GM12872 (cell line): Measurements from ENCODE around the gene SLC25A21.

ENCODE experiments used
- TF ChIP-seq, protein P1 (sequence below): IDR thresholded peaks from 3 replicates; pipeline ENCODE4 v1.5.1; 2011; ENCODE audit warnings: low read depth, mild to moderate bottlenecking, low read length, moderate library complexity; ENCODE audit not compliant: insufficient read depth

The SLC25A21 gene

DNA sequence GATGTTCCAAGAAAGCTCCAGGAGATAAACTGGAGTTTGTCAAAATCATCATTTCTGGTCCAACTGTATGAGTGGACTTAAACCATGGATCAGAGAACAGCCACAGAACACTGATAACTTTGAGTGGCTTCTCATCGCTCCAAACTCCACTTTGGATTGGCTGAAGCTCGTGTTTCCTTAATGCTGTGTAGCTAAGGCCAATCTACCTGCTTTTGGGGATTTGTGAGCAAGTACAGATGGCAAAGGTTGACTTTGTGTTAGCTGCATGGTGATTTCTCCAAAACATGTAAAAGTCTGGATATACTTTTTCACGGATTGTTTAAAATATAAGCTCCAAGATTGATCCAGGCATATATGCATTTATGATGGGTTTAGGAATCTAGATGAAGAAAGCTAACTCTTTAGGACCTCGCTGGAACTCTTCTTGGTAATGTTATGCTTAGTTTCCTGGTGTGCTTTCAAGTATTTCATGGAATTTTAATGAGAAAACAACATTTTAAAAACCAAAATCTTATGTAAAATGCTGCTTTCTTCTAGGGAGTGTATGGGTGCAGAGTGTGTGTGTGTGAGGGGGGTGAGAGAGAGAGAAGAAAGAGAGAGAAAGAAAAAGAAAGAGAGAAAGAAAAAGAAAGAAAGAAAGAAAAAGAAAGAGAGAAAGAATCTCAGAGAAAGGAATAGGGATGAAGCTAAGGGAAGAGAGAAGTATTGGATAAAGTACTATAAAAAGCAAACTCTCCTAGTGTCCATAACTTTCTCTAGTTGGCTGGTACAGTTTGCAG, 522.3 kb downstream of the SLC25A21 start:
- TF ChIP-seq, protein P1, sequence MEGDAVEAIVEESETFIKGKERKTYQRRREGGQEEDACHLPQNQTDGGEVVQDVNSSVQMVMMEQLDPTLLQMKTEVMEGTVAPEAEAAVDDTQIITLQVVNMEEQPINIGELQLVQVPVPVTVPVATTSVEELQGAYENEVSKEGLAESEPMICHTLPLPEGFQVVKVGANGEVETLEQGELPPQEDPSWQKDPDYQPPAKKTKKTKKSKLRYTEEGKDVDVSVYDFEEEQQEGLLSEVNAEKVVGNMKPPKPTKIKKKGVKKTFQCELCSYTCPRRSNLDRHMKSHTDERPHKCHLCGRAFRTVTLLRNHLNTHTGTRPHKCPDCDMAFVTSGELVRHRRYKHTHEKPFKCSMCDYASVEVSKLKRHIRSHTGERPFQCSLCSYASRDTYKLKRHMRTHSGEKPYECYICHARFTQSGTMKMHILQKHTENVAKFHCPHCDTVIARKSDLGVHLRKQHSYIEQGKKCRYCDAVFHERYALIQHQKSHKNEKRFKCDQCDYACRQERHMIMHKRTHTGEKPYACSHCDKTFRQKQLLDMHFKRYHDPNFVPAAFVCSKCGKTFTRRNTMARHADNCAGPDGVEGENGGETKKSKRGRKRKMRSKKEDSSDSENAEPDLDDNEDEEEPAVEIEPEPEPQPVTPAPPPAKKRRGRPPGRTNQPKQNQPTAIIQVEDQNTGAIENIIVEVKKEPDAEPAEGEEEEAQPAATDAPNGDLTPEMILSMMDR, result no peak

DNA sequence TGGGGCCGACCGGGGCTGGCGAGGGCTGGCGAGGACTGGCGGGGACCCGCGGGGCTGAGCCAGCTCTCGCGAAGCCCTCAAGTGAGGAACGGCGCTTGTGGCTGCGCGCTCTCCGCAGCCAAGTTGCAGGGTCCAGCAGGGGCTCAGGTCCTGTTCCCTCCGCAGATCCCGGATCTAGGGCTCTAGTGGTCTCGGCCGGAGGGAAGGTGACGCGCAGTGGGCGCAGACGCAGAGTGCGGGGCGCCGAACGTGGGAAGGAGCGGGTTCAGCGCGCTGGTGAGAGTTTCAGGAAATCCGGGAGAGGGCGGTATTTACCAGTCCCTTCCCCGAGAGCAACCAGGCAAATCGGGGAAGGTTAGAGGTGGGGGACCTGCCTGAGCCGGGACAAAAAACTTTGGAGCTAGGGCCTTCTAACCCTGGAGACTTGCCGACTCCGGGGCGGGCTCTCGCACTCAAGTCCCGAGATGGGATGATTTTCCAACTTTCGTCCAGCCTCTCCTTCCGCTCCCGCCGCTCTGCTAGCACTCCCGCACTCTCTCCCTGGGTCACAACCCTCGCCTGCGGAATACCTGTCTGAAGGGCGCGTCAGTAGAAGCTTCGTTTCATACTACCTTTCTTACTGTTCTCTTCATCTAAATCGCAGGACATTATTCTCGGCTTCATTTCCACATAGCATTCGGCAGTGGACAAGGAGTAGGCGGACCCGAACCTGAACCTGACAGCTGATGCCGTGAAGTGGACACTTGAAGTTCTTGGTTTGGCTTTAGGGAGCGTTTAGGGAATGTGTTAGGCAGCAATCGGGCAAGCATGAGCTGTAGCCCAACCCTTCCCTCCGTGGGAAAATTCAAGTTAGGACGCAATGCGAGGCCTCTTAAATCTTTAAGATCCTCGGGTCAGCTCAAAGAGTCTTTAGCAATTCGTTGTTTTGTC, 524.3 kb downstream of the SLC25A21 start:
- TF ChIP-seq, protein P1, result no peak

DNA sequence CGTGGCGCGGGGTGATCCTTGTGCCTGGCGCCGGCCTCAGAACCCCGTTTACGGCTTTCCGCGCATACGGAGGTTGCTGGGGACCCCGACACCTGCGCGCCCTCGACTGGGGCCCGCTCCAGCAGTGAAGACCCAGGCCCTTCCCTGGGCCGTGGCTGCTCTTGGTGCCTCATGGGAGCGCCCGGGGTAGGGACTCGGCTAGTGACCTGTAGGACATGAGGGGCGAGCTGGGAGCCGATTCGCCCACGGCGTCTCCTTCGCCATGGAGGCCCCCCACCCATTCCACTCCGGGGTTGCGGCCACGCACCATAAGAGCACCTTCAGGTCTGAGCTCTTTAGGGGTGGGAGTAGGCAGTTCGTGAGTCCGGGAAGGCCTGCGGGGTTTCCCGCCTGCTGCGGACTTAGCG, 525.0 kb downstream of the SLC25A21 start:
- TF ChIP-seq, protein P1, result no peak

DNA sequence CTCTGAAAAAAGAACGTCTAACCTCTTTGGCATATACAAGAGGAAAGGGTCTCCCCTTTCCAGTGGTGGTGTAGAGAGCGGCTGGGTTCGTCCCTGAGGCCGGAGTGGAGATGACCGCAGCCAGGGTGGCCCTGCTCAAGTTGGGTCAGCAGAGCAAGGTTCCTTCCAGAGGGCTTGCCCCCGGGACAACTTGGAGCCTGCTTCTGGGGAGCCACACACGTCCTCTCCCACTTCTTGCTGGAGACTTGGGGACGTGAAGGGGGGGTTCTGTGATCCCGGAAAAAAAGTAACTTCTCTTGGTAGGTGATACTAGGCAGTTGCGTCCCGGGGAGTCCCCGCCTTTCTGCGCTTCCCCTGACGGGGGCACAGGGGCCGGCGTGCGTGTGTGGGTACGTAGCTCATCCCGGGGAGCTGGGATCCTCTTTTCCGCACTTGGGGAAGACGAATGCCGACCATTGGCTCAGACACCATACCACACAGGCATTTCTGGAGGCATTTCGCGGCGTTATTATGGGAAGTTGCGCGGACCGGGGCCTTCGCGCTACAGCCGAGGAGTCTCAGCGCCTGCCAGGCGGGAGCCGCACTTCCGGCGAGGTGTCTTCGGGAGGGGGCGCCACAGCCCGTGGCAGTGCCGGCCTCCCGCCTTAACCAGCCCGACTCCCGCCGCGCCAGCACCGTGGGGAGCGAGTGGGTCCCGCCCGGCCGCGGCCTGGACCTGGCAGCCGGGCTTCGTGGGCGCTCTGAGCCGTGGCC, 525.6 kb downstream of the SLC25A21 start:
- TF ChIP-seq, protein P1, result no peak

DNA sequence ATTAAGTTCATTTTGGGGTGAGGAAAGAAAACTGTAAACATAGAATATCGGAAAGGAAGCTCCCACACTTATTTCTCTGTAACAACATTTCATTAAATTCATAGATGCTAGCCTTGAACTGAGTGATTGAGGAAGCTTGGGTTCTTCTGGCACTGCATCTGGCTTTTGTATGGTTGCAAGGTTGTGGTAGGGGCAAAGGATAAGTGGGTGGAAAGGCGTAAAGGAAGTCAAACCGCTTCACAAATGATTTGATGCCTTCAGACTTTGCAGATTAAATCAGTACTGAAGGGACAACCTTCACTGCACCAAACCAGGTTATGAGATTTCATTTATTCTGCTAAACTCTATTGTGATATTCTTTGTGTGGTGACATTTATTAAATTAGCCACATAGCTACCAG, 538.8 kb downstream of the SLC25A21 start:
- TF ChIP-seq, protein P1, result no peak
